CD4-positive, CD25-positive, alpha-beta regulatory T cell (primary cell): Measurements from ENCODE around the gene MYO1G. TPM values are rescaled to one million over a fixed set of nuclear protein-coding genes. Genes with fewer than 3 reads are reported as not detected.

ENCODE experiments used
- ATAC-seq, 2 donors: fragments of 150-1000 bp; cut with Tn5 transposase; one replicate each; pipeline ENCODE4 v1.10.0; 2021; ENCODE audit warnings: low read depth in 2 of 2, moderate number of reproducible peaks in 2 of 2, moderate library complexity in 1 of 2
- DNase-seq, 3 donors: peaks; one replicate each; pipeline versions ENCODE4 v3.0.0 to v3.0.0-alpha.2; 2012 to 2022; ENCODE audit warnings: mixed read lengths in 1 of 3
- H3K27ac ChIP-seq: one replicate; pipeline ENCODE4 v1.7.0; 2013; ENCODE audit warnings: mild to moderate bottlenecking, low read length; ENCODE audit not compliant: insufficient read depth, poor library complexity, severe bottlenecking
- H3K27me3 ChIP-seq: one replicate; pipeline ENCODE4 v1.7.0; 2013; ENCODE audit warnings: low read length; ENCODE audit not compliant: control insufficient read depth, insufficient read depth
- H3K36me3 ChIP-seq: one replicate; pipeline ENCODE4 v1.7.0; 2013; ENCODE audit warnings: mild to moderate bottlenecking, low read length, moderate library complexity; ENCODE audit not compliant: control insufficient read depth, insufficient read depth
- H3K4me1 ChIP-seq: 2 replicates; pipeline ENCODE4 v1.7.0; 2013; ENCODE audit warnings: mild to moderate bottlenecking, low read length; ENCODE audit not compliant: insufficient read depth, control insufficient read depth, poor library complexity, severe bottlenecking
- H3K4me3 ChIP-seq: one replicate; pipeline ENCODE4 v1.7.0; 2013; ENCODE audit warnings: low read depth, mild to moderate bottlenecking, low read length, moderate library complexity
- H3K9me3 ChIP-seq, 2 experiments: 1 replicate in 1 of 2; 2 replicates in 1 of 2; pipeline ENCODE4 v1.7.0; 2013; ENCODE audit warnings: low read length in 2 of 2, mild to moderate bottlenecking in 1 of 2, moderate library complexity in 1 of 2; ENCODE audit not compliant: control insufficient read depth in 2 of 2
- H3K27ac Mint-ChIP-seq, 3 donors: one replicate each; pipeline ENCODE4 v1.8.0; 2020 to 2022; ENCODE audit warnings: mild to moderate bottlenecking in 3 of 3, mixed read lengths in 3 of 3, moderate library complexity in 2 of 3
- H3K27me3 Mint-ChIP-seq: one replicate; pipeline ENCODE4 v1.8.0; 2022; ENCODE audit warnings: mild to moderate bottlenecking, mixed read lengths
- H3K36me3 Mint-ChIP-seq: one replicate; pipeline ENCODE4 v1.8.0; 2020; ENCODE audit warnings: mixed read lengths
- H3K4me1 Mint-ChIP-seq, 4 donors: one replicate each; pipeline ENCODE4 v1.8.0; 2020 to 2022; ENCODE audit warnings: mixed read lengths in 4 of 4, mild to moderate bottlenecking in 1 of 4
- H3K4me3 Mint-ChIP-seq, 4 donors: one replicate each; pipeline ENCODE4 v1.8.0; 2020 to 2022; ENCODE audit warnings: mild to moderate bottlenecking in 4 of 4, mixed read lengths in 4 of 4, moderate library complexity in 3 of 4
- H3K9me3 Mint-ChIP-seq, 7 donors: one replicate each; pipeline ENCODE4 v1.8.0; 2020 to 2022; ENCODE audit warnings: mixed read lengths in 7 of 7, mild to moderate bottlenecking in 3 of 7, moderate library complexity in 2 of 7
- polyA plus RNA-seq, 4 donors: library from polyadenylated mRNA; unstranded; fragments of 300-500 nt; fragmentation: Illumina TruSeq; gene quantifications; one replicate each; pipeline ENCODE4 v1.2.3, GENCODE V29; 2021
- total RNA-seq: library from RNA; stranded (reverse); gene quantifications from one replicate; pipeline ENCODE4 v1.2.3, GENCODE V29; 2022

The MYO1G gene
- total and polyA plus RNA-seq, 5 donors from 2014 or later, result 132 to 427 (median 186) TPM

DNA sequence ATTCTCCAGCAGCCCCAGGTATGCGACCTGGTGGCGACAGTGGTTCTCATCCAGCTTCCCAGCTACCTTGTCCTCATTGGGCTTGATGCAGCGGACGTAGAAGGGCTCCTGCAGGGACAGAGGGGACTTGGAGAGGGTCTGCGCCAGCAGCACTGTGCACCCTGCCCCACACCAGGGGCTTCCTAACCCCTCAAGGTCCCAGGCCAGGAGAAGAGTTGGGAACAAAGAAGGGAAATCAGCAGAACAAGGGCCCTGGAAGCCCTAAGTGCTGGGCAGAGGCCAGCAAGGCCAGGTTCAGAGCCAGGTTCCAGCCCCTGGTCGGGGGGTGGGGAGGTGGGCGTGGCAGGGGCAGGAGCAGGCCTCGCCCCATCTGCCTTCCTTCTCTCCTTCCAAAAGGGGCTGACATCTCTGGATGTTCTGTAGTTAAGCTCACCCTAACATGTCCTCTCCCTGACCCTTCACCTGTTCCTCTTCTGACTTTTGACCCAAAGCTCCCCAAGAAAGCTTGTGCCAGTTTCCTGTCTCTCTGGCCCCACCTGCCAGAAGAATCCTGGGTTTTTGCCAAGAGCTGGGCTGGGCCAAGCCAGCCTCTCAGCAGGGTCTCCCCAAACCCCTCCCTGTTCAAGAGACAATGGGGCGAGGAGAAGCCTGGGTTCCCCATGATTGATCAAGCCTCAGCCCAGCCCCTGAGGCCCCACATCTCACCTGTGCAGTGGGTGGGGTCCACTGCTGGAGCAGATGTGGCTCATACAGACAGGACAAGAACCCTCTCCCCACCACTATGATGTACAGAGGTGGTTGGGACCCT, 11.9 kb downstream of the MYO1G start:
- Mint-ChIP-seq H3K27ac (peak overlapping the region in 1 of 3 donors; percentile 80), H3K27me3 (no peaks in the 10 kb centered on the region), H3K4me3 (no peak overlapping the region), H3K4me1 (peaks cover 0 to 12% (median 7%) of the 10 kb centered on the region in 4 donors), H3K36me3 (peaks cover 10% of the 10 kb centered on the region), H3K9me3 (no peaks in the 10 kb centered on the region)
- H3K9me3 ChIP-seq, result no peaks in the 10 kb centered on the region
- no peak overlapping the region for H3K27ac ChIP-seq
- no peaks in the 10 kb centered on the region for H3K27me3 ChIP-seq
- ATAC-seq (no peak), DNase-seq (no peak)
- H3K4me1 ChIP-seq, result no peaks in the 10 kb centered on the region
- peaks cover 69% of the 10 kb centered on the region for H3K36me3 ChIP-seq
- H3K4me3 ChIP-seq, result no peak overlapping the region

DNA sequence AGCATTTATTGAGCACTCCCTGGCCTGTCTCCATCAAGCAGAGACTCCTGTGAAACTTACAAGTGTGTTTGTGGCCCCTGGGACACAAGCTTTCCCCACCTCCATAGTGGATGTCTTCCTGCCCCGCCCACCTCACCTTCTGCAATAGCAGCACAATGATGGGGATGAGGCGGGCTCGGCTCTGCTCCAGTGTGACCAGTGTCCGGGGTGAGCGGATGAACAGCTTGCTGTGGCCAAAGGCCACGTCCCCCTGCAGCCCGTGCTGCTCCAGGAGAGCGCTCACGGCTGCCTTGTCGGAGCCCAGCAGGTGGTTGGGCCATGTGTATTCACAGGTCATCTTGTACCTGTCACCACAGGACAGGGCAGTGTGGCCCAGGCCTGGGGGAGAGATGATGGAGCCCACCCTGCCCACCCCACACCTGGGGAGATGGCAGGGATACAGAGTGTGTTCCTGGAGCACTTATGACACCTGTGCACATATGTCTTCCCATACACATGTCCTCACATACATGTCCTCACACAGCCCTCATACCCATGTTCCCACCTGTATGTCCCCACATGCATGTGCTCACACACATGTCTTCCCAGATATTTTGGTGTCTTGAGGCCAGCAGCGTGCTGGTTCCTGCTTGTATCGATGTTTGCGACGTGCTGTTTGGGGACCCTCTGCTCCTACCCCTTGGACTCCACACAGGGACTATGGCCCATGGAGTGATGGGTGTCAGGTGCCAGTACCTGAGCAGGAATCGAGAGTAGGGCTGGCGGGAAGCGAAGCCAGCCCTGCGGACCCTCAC, 12.7 kb downstream of the MYO1G start:
- Mint-ChIP-seq H3K4me3 (peak overlapping the region in 1 of 4 donors; percentile 43), H3K27me3 (no peaks in the 10 kb centered on the region), H3K4me1 (peaks cover 0 to 8% (median 7%) of the 10 kb centered on the region in 4 donors), H3K36me3 (peaks cover 10% of the 10 kb centered on the region), H3K27ac (peak overlapping the region in 1 of 3 donors; percentile 67), H3K9me3 (no peaks in the 10 kb centered on the region)
- Histone ChIP-seq H3K27me3 (no peaks in the 10 kb centered on the region), H3K9me3 (no peaks in the 10 kb centered on the region), H3K4me1 (no peaks in the 10 kb centered on the region), H3K27ac (no peak overlapping the region), H3K36me3 (peaks cover 62% of the 10 kb centered on the region), H3K4me3 (no peak overlapping the region)
- ATAC-seq (no peak), DNase-seq (no peak)

- no peaks in the 10 kb centered on the region for H3K27me3 ChIP-seq
- H3K36me3 ChIP-seq, result peaks cover 55% of the 10 kb centered on the region
- Mint-ChIP-seq H3K4me3 (no peak overlapping the region), H3K27me3 (no peaks in the 10 kb centered on the region), H3K4me1 (peaks cover 0 to 8% (median 7%) of the 10 kb centered on the region in 4 donors), H3K9me3 (no peaks in the 10 kb centered on the region), H3K36me3 (peaks cover 10% of the 10 kb centered on the region), H3K27ac (no peak overlapping the region)
- H3K4me1 ChIP-seq, result no peaks in the 10 kb centered on the region
- H3K4me3 ChIP-seq, result no peak overlapping the region
- no peak overlapping the region for H3K27ac ChIP-seq
- ATAC-seq, result no peak
- DNase-seq, result peak in 1 of 3 donors; percentile 11
- H3K9me3 ChIP-seq, result no peaks in the 10 kb centered on the region
These were observed 13.3 kb downstream of the MYO1G start for GRCh38 chr7:44965441-44965903.

DNA sequence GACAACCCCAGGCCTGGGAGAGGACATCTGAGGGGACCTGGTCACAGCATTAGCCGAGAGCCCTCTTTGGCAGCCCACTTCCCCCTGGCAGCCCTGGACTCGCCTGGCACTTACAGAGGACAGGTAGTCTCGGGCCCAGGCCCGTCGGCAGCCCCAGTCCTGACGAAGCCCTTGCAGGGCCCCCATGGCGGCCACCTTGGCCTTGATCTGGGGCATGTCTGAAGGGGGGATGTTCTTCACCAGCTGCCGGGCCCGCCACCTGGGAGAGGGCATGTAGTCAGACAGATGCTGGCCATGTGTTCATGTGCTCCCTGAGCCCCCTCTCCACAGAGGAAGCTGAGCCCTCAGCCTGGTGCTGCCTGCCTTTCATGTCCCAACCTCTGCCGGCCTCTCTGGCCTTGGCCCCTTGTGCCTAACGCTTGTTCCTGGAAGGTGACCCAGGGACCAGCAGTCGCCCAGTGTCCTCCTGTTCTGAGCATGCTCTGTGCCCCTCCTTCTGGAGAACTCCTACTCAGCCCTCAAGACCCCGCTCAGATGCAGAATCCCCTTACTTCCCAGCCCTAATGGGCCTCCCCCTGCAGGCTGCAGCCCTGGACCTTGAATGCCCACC, 13.9 kb downstream of the MYO1G start:
- Mint-ChIP-seq H3K27me3 (no peaks in the 10 kb centered on the region), H3K36me3 (peaks cover 10% of the 10 kb centered on the region)

GRCh38 chr7:44964384-44964830, 14.4 kb downstream of the MYO1G start:
- no peaks in the 10 kb centered on the region for H3K27me3 Mint-ChIP-seq
- Histone ChIP-seq H3K27ac (no peak overlapping the region), H3K4me3 (no peak overlapping the region), H3K4me1 (peaks cover 10% of the 10 kb centered on the region), H3K9me3 (no peaks in the 10 kb centered on the region), H3K36me3 (peaks cover 44% of the 10 kb centered on the region), H3K27me3 (no peaks in the 10 kb centered on the region)
- no peak for ATAC-seq
- H3K9me3 Mint-ChIP-seq, result no peaks in the 10 kb centered on the region
- H3K4me1 Mint-ChIP-seq, result peaks cover 0 to 15% (median 10%) of the 10 kb centered on the region in 4 donors
- H3K4me3 Mint-ChIP-seq, result no peak overlapping the region
- peaks cover 10% of the 10 kb centered on the region for H3K36me3 Mint-ChIP-seq
- DNase-seq, result peak in 1 of 3 donors; percentile 45
- H3K27ac Mint-ChIP-seq, result no peak overlapping the region

More for the DNA sequence above, 13.9 kb downstream of the MYO1G start:
- H3K36me3 ChIP-seq, result peaks cover 50% of the 10 kb centered on the region
- H3K4me1 ChIP-seq, result peaks cover 4% of the 10 kb centered on the region
- peak overlapping the region in 1 of 3 donors; percentile 87 for H3K27ac Mint-ChIP-seq
- no peak overlapping the region for H3K4me3 ChIP-seq
- peaks cover 0 to 10% (median 8%) of the 10 kb centered on the region in 4 donors for H3K4me1 Mint-ChIP-seq
- no peaks in the 10 kb centered on the region for H3K27me3 ChIP-seq
- peak in 1 of 3 donors; percentile 15 for DNase-seq
- no peaks in the 10 kb centered on the region for H3K9me3 ChIP-seq
- H3K27ac ChIP-seq, result no peak overlapping the region
- H3K9me3 Mint-ChIP-seq, result no peaks in the 10 kb centered on the region
- H3K4me3 Mint-ChIP-seq, result no peak overlapping the region
- ATAC-seq, result no peak

DNA sequence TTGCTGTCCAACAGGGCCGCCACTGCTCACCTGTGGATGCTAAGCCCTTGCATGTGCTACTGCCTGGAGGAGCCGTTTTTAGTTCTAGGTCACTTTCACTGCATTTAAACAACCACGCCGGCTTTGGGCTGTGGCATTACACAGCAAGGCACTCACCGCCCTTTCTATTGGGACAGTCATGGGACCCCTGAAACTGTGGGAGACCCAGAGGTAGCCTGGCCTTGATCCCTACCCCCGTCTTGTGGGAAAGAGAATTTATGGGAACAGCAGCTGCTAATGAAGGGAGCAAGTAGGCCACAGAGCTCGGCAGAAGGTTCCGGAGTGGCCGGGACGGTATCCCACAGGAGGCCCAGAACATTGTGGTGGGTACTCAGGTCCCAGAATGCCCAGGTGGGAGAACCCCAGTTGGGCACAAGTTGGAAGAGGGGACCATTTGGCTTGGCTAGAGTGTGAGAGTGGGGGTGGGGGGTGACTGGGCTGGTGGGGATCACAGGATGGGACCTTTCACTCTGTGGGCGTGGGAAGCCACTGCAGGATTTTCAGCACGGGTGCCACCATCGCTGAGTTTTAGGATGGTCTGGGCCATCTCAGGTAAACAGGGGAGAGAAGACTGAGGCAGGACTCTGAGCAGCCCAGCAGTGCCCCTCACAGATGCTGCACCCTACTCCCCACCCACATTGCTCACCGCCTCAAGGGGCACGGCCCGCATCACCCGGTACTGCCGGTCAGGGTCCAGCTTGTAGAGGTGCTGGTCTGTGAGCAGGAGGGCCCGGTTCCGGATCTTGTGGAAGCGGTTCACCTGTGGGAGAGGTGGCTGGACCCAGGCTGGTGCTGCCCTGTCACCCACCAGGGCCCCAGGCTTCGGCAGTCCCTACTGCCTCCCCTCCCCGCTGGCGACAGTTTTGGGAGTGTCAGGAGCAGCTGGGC, 15.2 kb downstream of the MYO1G start:
- ATAC-seq (no peak), DNase-seq (peak in 1 of 3 donors; percentile 19)
- H3K27me3 ChIP-seq, result no peaks in the 10 kb centered on the region
- H3K27ac ChIP-seq, result no peak overlapping the region
- no peaks in the 10 kb centered on the region for H3K27me3 Mint-ChIP-seq
- H3K4me3 Mint-ChIP-seq, result no peak overlapping the region
- H3K4me1 ChIP-seq, result peaks cover 13% of the 10 kb centered on the region
- no peaks in the 10 kb centered on the region for H3K9me3 Mint-ChIP-seq
- H3K4me3 ChIP-seq, result no peak overlapping the region
- peaks cover 10% of the 10 kb centered on the region for H3K36me3 Mint-ChIP-seq
- H3K9me3 ChIP-seq, result no peaks in the 10 kb centered on the region
- peak overlapping the region in 2 of 3 donors; percentile 52 for H3K27ac Mint-ChIP-seq
- peaks cover 6 to 21% (median 16%) of the 10 kb centered on the region in 4 donors for H3K4me1 Mint-ChIP-seq
- peaks cover 39% of the 10 kb centered on the region for H3K36me3 ChIP-seq
